Liver (tissue), 3 donors: ENCODE data around the gene MED25.

ENCODE experiments used
- CTCF ChIP-seq: fragments of 150-350 bp; IDR thresholded peaks from 2 replicates; pipeline ENCODE4 v1.5.1; 2017; ENCODE audit warnings: improper control_type of control experiment, low read depth, low read length; ENCODE audit not compliant: missing input control
- EGR1 ChIP-seq, 2 donors: IDR thresholded peaks; 2 replicates each; pipeline ENCODE4 v1.6.1; 2016 to 2018; ENCODE audit warnings: antibody characterized with exemption in 2 of 2, low read depth in 2 of 2
- MAX ChIP-seq: IDR thresholded peaks from 2 replicates; pipeline ENCODE4 v1.6.1; 2016; ENCODE audit warnings: antibody characterized with exemption
- NR2F2 ChIP-seq: IDR thresholded peaks from 2 replicates; pipeline ENCODE4 v1.6.1; 2016; ENCODE audit warnings: antibody characterized with exemption
- SP1 ChIP-seq: IDR thresholded peaks from 2 replicates; pipeline ENCODE4 v1.6.1; 2018; ENCODE audit warnings: antibody characterized with exemption, mild to moderate bottlenecking
- TAF1 ChIP-seq: conservative IDR thresholded peaks from 2 replicates; pipeline ENCODE4 v1.6.1; 2016; ENCODE audit warnings: antibody characterized with exemption, mild to moderate bottlenecking
- donor health status: healthy.
- donor health status: healthy.

- no peak for TF ChIP-seq CTCF
- no peak for TF ChIP-seq SP1
- TF ChIP-seq TAF1 = no peak
- TF ChIP-seq EGR1 (IDR thresholded peaks at IDR 0.05; ENCODE audit: low read depth in 2 of 2) = no peak
- no peak for TF ChIP-seq MAX
- no peak for TF ChIP-seq NR2F2
Measured at GRCh38 chr19:49837425-49837824, 19.3 kb downstream of the MED25 start.
